ENCODE measurements around the gene ASS1.

Gene ASS1

DNA sequence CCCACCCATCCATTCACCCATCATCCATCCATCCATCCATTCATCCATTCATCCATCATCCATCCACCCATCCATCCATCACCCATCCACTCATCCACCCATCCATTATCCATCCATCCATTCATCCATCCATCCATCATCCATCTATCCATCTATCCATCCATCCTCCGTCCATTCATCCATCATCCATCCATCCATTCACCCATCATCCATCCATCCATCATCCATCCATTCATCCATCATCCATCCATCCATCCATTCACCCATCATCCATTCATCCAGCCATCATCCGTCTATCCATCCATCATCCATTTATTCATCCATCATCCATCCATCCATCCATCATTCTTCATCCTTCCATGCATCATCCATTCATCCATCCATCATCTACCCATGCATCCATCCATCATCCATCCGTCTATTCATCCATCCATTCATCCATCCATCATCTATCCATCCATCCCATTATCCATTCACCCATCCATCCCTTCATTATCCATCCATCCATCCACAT, 10.1 kb downstream of the ASS1 start:
- TF ChIP-seq CTCF (conservative IDR thresholded peaks at IDR 0.05; ENCODE audit: low read depth, low read length) = no peak
- DNase-seq (ENCODE audit: low read depth) = no peak
- H3K4me3 ChIP-seq (ENCODE audit: low read depth, low read length) = no peak overlapping the region

GRCh38 chr9:130458027-130458803, 13.5 kb downstream of the ASS1 start:
- DNase-seq (ENCODE audit: low read depth) = no peak
- no peak for TF ChIP-seq CTCF (conservative IDR thresholded peaks at IDR 0.05; ENCODE audit: low read depth, low read length)
- no peak overlapping the region for H3K4me3 ChIP-seq (ENCODE audit: low read depth, low read length)

DNA sequence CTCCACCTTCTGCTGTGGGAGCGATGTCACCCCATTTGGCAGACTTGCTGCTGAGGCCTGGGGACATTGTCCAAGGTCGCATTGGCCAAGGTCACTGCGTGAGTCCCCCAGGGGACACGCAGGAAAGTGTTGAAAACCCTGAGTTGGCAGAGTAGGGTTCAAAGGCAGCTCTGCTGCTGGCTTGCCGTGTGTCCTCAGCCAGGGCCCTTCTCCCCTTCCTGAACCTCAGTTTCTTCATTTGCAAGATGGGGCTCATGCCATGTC, 14.0 kb downstream of the ASS1 start:
- H3K4me3 ChIP-seq (ENCODE audit: low read depth, low read length) = no peak overlapping the region
- TF ChIP-seq CTCF (conservative IDR thresholded peaks at IDR 0.05; ENCODE audit: low read depth, low read length) = no peak
- no peak for DNase-seq (ENCODE audit: low read depth)

DNA sequence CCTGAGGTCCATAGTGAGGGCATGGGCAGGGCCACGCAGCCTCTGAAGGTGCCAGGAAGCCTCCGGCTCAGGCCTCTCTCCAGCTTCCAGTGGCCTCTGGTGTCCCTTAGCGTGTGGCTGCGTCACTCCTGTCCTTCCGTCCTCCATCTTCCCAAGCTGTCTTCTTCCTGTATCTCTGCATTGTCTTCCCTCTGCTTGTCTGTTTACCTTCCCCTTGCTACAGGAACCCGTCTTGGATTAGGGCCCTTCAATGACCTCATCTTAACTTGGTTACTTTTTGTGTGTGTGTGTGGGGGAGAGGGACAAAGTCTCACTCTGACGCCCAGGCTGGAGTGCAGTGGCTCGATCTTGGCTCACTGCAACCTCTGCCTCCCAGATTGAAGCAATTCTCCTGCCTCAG, 14.4 kb downstream of the ASS1 start:
- TF ChIP-seq CTCF (conservative IDR thresholded peaks at IDR 0.05; ENCODE audit: low read depth, low read length) = no peak
- no peak overlapping the region for H3K4me3 ChIP-seq (ENCODE audit: low read depth, low read length)
- no peak for DNase-seq (ENCODE audit: low read depth)

GRCh38 chr9:130459941-130460669, 15.3 kb downstream of the ASS1 start:
- no peak for TF ChIP-seq CTCF (conservative IDR thresholded peaks at IDR 0.05; ENCODE audit: low read depth, low read length)
- no peak overlapping the region for H3K4me3 ChIP-seq (ENCODE audit: low read depth, low read length)
- DNase-seq (ENCODE audit: low read depth) = no peak

DNA sequence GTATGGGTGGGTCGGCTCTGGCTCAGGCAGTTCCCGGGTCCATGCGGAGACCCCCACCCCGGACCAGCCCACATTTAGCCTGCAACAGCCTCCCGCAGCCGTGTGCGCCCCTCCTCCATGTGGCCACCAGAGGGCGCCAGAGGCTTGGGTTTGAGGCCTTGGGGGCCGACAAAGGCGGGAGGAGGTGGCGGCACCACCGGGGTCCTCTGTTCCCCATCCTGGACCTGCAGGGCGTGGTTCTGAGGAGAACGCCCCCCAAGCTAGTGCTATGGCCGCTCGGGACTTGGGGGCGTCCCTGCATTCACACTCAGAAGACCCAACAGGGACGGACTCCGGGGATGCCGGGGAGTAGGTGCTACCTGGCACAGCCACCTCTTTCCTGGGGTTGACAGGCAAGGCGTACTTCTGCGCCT, 16.5 kb downstream of the ASS1 start:
- DNase-seq (ENCODE audit: low read depth) = peak; percentile 48
- no peak overlapping the region for H3K4me3 ChIP-seq (ENCODE audit: low read depth, low read length)
- peak; percentile 89 for TF ChIP-seq CTCF (conservative IDR thresholded peaks at IDR 0.05; ENCODE audit: low read depth, low read length)

All from choroid plexus epithelial cell (primary cell).